Measurements from ENCODE around the gene PSMC3.

DNA sequence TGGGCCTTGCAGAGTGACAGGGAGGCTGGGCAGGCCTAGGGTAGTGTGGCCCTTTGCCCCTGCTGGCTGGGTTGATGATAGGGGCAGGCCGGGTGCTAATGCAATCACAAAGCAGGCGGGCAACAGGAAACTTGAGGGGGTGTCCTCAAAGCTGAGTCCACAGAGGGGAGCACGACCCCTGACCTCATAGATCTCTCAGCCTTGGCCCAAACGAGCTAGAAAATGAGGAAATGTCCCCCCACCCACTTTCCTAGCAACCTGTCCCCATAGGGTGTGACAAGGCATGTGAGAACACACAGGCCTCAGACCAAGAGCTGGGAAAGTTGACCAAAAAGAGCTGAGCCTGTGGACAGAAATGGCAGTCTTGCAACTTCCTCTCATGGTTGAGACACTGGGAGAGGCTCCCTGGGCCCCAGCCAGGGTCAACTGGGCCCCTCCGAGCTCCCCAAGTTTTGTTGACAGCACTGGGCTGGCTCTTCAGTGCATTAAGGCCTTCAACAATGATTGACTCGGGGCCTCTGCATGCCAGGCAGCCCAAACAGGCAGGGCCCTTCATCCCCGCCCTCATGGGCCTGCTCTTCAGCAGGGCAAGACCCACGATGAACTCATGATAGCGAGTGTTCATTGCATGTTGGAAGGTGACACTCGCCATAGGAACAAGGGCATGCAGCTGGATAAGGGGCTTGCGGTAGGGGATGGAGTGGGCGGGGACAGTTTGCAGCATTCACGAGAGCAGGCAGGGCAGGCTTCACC is 38.1 kb downstream of the PSMC3 start:
- TF ChIP-seq, protein P1, sequence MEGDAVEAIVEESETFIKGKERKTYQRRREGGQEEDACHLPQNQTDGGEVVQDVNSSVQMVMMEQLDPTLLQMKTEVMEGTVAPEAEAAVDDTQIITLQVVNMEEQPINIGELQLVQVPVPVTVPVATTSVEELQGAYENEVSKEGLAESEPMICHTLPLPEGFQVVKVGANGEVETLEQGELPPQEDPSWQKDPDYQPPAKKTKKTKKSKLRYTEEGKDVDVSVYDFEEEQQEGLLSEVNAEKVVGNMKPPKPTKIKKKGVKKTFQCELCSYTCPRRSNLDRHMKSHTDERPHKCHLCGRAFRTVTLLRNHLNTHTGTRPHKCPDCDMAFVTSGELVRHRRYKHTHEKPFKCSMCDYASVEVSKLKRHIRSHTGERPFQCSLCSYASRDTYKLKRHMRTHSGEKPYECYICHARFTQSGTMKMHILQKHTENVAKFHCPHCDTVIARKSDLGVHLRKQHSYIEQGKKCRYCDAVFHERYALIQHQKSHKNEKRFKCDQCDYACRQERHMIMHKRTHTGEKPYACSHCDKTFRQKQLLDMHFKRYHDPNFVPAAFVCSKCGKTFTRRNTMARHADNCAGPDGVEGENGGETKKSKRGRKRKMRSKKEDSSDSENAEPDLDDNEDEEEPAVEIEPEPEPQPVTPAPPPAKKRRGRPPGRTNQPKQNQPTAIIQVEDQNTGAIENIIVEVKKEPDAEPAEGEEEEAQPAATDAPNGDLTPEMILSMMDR (IDR thresholded peaks at IDR 0.05): no peak
- no peak for TF ChIP-seq POLR2A (IDR thresholded peaks at IDR 0.05)

All from heart left ventricle (tissue), 13 donors.